Measurements from ENCODE around the gene KCNN3.

GRCh38 chr1:154664331-154665002 lies 205.6 kb downstream of the KCNN3 start:
- TF ChIP-seq CTCF (IDR thresholded peaks at IDR 0.05 in 4 of 5, conservative IDR thresholded peaks at IDR 0.05 in 1 of 5) (no peak), POLR2A (IDR thresholded peaks at IDR 0.05) (no peak)
